ENCODE measurements around the gene GREB1.

The GREB1 gene

GRCh38 chr2:11615209-11615608, 81.4 kb downstream of the GREB1 start:
- DNase-seq, result no peak

- no peak for DNase-seq
Measured at GRCh38 chr2:11616097-11616687, 82.3 kb downstream of the GREB1 start.

- DNase-seq, result no peak
Measured at GRCh38 chr2:11616851-11617415, 83.1 kb downstream of the GREB1 start.

- DNase-seq, result no peak
Measured at GRCh38 chr2:11617527-11617926, 83.7 kb downstream of the GREB1 start.

- DNase-seq, result no peak
Measured at GRCh38 chr2:11617984-11618707, 84.3 kb downstream of the GREB1 start.

GRCh38 chr2:11618708-11619062, 84.8 kb downstream of the GREB1 start:
- no peak for DNase-seq

- DNase-seq, result no peak
Measured at GRCh38 chr2:11621410-11621809, 87.6 kb downstream of the GREB1 start.

GRCh38 chr2:11622611-11623010, 88.8 kb downstream of the GREB1 start:
- no peak for DNase-seq

- DNase-seq, result no peak
Measured at GRCh38 chr2:11624893-11625292, 91.0 kb downstream of the GREB1 start.

- no peak for DNase-seq
Measured at GRCh38 chr2:11625671-11626070, 91.8 kb downstream of the GREB1 start.

- DNase-seq, result no peak
Measured at GRCh38 chr2:11628675-11629074, 94.8 kb downstream of the GREB1 start.

- DNase-seq, result no peak
Measured at GRCh38 chr2:11629215-11629614, 95.4 kb downstream of the GREB1 start.

GRCh38 chr2:11629851-11630250, 96.0 kb downstream of the GREB1 start:
- DNase-seq, result no peak

- no peak for DNase-seq
Measured at GRCh38 chr2:11630855-11631254, 97.0 kb downstream of the GREB1 start.

- DNase-seq, result no peak
Measured at GRCh38 chr2:11631462-11631861, 97.6 kb downstream of the GREB1 start.

- DNase-seq, result no peak
Measured at GRCh38 chr2:11633923-11634478, 100.2 kb downstream of the GREB1 start.

GRCh38 chr2:11634584-11634983, 100.7 kb downstream of the GREB1 start:
- DNase-seq, result no peak

- no peak for DNase-seq
Measured at GRCh38 chr2:11635141-11635540, 101.3 kb downstream of the GREB1 start.

- DNase-seq, result no peak
Measured at GRCh38 chr2:11636593-11637295, 102.9 kb downstream of the GREB1 start.

GRCh38 chr2:11637546-11637945, 103.7 kb downstream of the GREB1 start:
- DNase-seq, result no peak

GRCh38 chr2:11639503-11639902, 105.7 kb downstream of the GREB1 start:
- no peak for DNase-seq

GRCh38 chr2:11640132-11640531, 106.3 kb downstream of the GREB1 start:
- DNase-seq, result no peak

GRCh38 chr2:11642972-11643371, 109.1 kb downstream of the GREB1 start:
- no peak for DNase-seq

- DNase-seq, result no peak
Measured at GRCh38 chr2:11644293-11644692, 110.4 kb downstream of the GREB1 start.

Measured in COR-L47 (cell line).